ENCODE data around the gene MTA3.
A peak's percentile ranks its signal among the peaks of the same experiment; 100 is the strongest.

MTA3 gene

GRCh38 chr2:42784204-42784880 lies 215.9 kb downstream of the MTA3 start:
- DNase-seq: no peak

GRCh38 chr2:42786561-42787345 lies 218.3 kb downstream of the MTA3 start:
- DNase-seq: no peak

DNA sequence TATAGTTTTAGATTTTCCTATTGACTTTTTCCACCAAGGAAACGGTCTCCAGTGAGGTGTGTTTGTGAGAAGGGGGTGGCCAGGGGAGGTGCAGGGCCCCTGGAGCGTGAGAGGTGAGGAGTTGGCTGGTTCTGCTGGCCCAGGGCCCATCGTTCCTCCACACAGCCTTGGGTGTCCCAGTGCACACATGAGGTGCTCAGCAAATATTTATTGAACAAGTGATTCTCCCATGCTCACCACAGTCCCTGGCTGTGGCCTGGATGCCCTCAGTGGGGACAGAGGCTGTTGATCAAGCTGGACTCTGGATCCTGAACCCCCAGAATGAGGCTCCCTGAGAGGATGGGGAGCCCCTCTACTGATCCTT lies 219.0 kb downstream of the MTA3 start:
- DNase-seq: no peak

DNA sequence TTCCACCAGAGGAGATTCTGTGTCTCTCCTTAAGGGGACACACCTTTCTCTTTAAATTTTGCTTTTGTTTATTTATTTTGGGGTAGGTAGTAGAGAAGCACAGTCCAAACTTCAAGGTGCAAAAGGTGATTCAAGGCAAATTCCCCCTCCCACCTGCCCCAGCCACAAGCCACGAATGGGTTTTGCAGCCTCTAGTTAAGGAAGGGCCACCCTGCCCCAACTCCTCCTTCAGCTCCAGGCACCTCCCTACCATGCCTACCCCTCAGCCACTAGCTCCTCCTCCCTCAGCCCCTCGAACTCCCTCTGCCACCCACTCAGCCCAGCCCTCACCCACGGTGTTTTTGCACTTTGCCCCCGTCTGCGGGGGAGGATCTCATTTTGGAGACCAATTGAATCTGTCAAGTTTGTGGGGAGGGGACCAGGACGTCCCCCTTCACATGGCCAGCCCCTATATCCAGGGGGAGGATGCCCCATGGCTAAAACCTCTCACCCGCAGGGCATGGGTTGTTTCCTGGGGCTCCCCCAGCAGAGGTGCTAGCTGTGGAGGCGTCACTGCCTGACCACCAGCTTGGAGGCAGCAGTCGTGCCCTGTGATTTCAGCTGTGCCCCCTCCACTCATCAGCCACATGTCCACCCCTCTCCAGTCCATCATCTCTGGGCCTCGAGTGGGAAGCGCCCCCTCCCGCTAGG lies 219.5 kb downstream of the MTA3 start:
- no peak for DNase-seq

DNA sequence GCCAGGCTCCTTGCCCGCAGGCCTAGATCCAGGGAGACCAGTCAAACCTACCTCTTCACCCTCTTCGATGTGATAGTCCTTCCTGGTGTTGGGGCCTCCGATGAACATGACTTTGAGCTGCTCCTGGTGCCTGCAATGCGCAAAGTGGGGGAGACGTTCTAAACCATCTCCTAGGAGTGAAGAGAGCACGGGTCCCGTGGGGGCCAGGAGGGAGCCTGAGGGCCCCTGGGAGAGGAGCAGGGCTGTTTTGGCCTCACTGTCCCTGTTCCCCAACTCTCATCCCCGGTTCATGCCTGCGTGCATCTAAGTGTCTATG lies 220.0 kb downstream of the MTA3 start:
- no peak for DNase-seq

- DNase-seq: no peak
Measured at GRCh38 chr2:42788882-42789281, 220.4 kb downstream of the MTA3 start.

- no peak for DNase-seq
Measured at GRCh38 chr2:42789751-42790150, 221.3 kb downstream of the MTA3 start.

DNA sequence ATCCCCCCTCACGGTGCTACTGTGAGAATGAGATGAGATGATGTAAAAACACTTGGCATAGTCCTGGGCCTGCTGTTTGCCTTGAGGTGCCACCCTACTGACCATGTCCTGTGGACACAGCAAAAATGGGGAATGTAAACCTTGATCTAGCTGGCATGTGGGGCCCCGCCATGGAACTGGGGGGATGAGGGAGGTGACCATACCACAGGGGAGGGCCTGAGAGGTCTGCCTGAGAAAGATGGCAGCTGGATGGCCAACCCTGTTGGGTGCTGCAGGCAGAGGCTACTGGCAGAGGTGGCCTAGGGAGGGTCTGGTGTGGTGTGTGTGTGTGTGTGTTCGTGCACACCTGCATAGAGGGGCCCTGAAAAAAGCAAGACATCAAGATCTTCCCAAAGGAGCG lies 223.2 kb downstream of the MTA3 start:
- DNase-seq: no peak

DNA sequence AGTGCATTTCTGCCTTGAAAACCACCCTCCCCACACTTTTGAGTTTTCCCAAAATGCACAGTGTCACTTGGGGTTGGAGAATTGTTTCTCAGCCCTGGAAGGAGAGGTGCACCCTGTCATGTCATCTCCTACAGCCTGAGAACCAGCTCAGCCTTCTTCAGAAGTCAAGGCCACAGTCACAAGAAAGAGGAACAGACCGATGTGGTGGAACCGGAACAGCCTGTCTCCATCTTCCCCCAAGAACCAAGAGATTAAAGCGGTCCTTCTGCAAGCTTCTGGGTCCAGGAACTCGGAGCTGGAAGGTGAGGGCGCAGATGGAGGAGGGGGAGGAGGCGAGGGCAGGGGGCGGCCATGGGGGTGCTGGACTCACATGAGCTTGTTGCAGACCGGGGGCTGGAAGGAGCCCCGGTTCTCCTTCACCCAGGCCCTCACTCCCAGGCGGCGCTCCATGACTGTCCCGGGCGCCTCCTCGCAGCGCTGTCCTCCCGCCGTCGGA lies 223.7 kb downstream of the MTA3 start:
- DNase-seq: peak in 1 of 56 donors; percentile 33

GRCh38 chr2:42792583-42793333 lies 224.3 kb downstream of the MTA3 start, which contains the start of gene HAAO:
HAAO (minus strand) TSS chr2:42792583; CDS start chr2:42792536, 47 bp downstream.
- peak in 4 of 56 donors; percentile 18 to 31 (median 22) for DNase-seq

DNA sequence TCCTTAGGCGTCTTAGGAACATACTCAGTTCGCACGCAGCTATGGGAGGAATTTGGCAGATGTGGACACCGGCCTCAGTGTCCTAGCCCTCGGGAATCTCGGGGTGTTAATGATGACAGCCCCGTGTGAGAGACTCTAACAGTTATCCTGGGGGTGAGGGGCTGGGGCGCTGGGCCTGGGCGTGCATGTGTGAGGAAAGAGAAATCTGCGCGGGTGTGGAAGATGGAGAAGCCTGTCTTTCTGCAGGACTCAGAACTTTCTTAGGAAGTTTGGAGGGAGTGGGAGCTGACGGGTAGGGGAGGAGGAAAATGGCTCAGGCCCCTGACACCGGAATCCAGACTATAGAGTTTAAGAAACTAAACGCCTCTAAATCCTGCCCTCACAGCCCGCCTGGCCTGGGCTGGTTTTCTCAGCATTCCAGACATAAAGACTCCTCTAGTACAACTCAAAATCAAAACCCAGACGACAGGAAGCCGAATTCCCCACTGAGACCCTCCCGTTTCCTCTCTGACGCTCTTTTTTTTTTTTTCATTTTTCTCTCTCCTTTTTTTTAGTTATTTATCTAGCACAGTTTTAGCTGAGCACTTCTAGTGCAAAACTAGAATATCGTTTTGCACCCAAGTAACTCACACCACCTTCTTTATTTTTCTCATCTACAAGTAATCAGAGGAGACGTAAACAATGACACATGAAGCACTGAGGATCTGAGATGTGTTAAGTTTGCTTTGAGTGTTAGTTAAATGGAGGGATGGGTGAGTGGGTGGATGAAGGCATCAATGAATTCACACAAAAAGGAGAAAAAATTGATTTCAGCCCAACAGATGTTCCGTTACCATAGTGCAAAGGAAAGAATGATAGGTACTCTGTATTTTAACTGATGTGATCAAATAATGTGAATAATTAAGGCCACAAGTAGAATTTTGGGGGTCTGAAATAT lies 225.2 kb downstream of the MTA3 start:
- DNase-seq: no peak

DNA sequence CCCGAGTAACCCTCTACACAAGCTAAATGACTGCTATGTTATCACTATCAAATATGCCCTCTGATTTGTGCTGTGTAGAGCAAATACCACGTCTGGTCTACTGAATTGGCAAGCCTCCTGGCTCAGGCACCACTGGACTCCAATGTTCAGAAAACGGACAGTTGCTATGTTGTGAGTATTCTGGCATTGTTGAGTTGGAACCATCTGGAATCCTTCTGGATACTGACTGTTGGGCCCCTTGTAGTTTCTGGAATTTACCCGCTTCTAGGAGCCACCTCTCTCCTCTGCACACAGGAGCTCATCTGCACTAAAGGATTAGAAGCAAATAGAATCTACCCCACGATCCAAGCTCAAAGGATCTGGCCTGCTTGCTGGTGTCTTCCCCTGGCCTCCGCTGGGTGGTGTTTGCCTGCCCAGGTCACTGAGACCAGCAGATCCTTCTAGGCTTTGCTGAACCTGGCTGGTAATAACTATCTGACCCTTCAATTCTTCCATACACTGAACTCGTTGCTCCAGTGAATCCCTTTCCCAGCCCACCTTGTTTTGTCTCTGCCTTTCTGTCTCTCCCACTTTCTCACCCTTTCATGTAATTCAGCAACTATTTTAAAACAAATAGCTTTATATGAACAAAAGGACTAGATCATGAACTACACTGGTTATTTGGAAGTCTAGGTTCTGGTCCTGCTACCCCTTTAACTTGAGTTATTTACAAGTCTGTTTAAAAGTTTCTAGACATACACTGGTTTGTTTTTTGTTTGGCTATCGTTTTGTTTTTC lies 226.0 kb downstream of the MTA3 start:
- no peak for DNase-seq

- DNase-seq: no peak
Measured at GRCh38 chr2:42795275-42795674, 226.8 kb downstream of the MTA3 start.

GRCh38 chr2:42795841-42796301 lies 227.4 kb downstream of the MTA3 start:
- DNase-seq: no peak

DNA sequence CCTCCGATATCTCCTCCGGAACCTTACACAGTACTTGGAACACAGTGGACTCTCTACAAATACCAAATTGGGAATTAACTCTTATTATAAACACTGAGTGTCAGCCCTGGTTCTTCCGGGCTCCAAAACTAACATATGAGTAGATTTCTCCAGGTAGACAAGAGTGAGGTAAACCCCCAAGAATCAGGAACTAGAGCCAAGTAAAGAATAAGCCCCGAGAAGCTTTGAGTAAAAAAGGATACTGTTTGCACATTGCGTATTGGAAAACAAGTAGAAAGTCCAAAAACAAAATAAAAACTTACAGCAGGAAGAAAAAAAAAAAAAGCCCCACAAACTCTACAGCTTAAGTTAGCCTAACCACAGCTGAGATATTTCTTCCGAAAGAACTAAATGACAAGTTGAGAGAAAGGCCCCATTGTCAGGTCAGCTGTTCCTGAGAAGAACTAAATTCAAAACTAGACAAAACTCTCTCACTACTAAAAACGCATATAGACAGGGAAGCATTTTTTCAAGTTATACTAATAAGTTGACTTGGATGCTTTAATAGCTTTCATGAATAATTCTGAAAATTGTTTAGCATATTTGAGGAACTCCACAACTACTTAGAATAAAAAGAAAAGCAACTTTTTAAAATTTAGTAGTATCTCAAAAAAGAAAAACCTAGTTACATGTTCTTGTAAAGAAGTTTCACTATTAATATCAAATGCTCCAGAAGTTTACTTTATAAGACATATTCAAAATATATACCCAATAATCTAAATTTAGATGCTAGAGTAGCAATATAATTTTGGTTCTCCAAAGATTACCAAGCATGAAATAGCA lies 228.2 kb downstream of the MTA3 start:
- DNase-seq: no peak

DNA sequence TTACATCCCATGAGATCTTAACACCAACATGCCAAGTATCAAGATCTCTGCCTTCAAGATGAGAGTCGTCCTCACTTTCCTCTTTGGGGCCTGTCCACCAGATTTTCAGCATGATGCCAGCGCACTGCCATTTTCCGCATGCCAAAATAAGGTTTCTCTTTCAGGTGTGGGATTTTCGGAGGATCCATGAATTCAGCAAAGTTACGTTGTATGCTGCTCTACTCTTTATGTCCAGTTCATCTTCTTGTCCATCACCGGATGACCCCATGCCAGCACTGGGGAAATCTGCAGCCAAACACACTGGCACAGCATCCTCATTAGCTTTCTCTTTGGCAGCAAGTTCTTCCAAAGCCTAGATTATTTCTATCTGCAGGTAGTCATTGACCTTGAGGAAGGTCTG lies 228.8 kb downstream of the MTA3 start:
- DNase-seq: no peak

DNA sequence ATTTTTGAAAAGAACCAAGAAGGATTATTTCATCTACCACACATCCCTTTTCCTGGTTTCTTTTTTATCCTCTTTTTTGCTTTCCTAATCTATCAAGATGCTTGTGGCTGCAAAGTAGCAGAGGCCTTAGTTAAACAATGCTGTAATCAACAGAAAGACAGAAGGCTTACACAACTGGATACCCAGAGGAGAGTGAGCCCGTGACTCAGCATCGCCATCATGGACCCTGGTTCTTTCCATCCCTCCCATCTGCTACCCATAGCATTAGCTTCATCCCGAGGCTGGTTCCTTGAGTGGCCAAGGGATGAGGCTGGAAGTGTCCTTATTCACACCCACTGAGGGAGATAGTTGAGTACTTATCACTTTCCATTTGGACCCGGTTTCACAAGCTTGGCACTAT lies 231.4 kb downstream of the MTA3 start:
- DNase-seq: no peak

GRCh38 chr2:42800461-42800962 lies 232.1 kb downstream of the MTA3 start:
- no peak for DNase-seq

Measured in amygdala (tissue), 56 donors.